Measurements from ENCODE around the gene DEFB132. TPM values are rescaled to one million over a fixed set of nuclear protein-coding genes. Genes with fewer than 3 reads are reported as not detected.

The DEFB132 gene
- total and polyA plus RNA-seq, 2 of the 8 experiments (the other 6 are each of a cell fraction or from before 2014, with no cell fraction given): not detected

GRCh38 chr20:278607-279571, 21.4 kb downstream of the DEFB132 start (continued):
- TF ChIP-seq CHD7 (IDR thresholded peaks at IDR 0.05; ENCODE audit: insufficient replicate concordance, low read length) (no peak), BRCA1 (IDR thresholded peaks at IDR 0.05; ENCODE audit: low read depth, low read length) (no peak), JUND (IDR thresholded peaks at IDR 0.05; ENCODE audit: low read length) (no peak), CREB1 (IDR thresholded peaks at IDR 0.05) (no peak), KDM5A (IDR thresholded peaks at IDR 0.05; ENCODE audit: low read length) (no peak), MAX (IDR thresholded peaks at IDR 0.05) (peak; percentile 76), CBX8 (IDR thresholded peaks at IDR 0.05; ENCODE audit: borderline replicate concordance, low read depth, low read length) (no peak), EGR1 (IDR thresholded peaks at IDR 0.05; ENCODE audit: borderline replicate concordance, low read depth, low read length) (no peak), HDAC2 (IDR thresholded peaks at IDR 0.05; ENCODE audit: borderline replicate concordance in 1 of 2, low read depth in 2 of 2, low read length in 2 of 2) (no peak)
